ENCODE measurements around the gene CRACR2B.

The CRACR2B gene

GRCh38 chr11:794766-795633 lies 32.7 kb upstream of the CRACR2B start:
- no peak for DNase-seq

- peak; percentile 92 for DNase-seq
These were observed 31.8 kb upstream of the CRACR2B start for GRCh38 chr11:795634-796564.

- DNase-seq: no peak
These were observed 31.0 kb upstream of the CRACR2B start for GRCh38 chr11:796565-797295.

GRCh38 chr11:797296-798092 lies 30.2 kb upstream of the CRACR2B start:
- peak; percentile 84 for DNase-seq

GRCh38 chr11:798093-798713 lies 29.5 kb upstream of the CRACR2B start, which contains the start of gene SLC25A22:
Gene SLC25A22, minus strand, starts transcription at chr11:798281. Its CDS starts 3,275 bp downstream, at chr11:795006.
- DNase-seq: peak; percentile 81

GRCh38 chr11:799641-800316 lies 27.9 kb upstream of the CRACR2B start:
- DNase-seq: no peak

GRCh38 chr11:800473-800872 lies 27.2 kb upstream of the CRACR2B start:
- no peak for DNase-seq

- no peak for DNase-seq
These were observed 26.5 kb upstream of the CRACR2B start for GRCh38 chr11:801097-801780.

- no peak for DNase-seq
These were observed 25.6 kb upstream of the CRACR2B start for GRCh38 chr11:802018-802617.

GRCh38 chr11:802693-803466 lies 24.8 kb upstream of the CRACR2B start:
- no peak for DNase-seq

- DNase-seq: no peak
These were observed 24.3 kb upstream of the CRACR2B start for GRCh38 chr11:803467-803742.

GRCh38 chr11:803770-804598 lies 23.7 kb upstream of the CRACR2B start:
- no peak for DNase-seq

GRCh38 chr11:804599-804964 lies 23.1 kb upstream of the CRACR2B start:
- no peak for DNase-seq

- no peak for DNase-seq
These were observed 19.1 kb upstream of the CRACR2B start for GRCh38 chr11:808427-809286.

GRCh38 chr11:809287-810039 lies 18.3 kb upstream of the CRACR2B start, which contains the start of gene RPLP2:
Gene RPLP2, plus strand, starts transcription at chr11:809967. Its CDS starts 268 bp downstream, at chr11:810235.
- peak; percentile 97 for DNase-seq

- no peak for DNase-seq
These were observed 17.6 kb upstream of the CRACR2B start for GRCh38 chr11:810040-810567.
